Fibroblast of mammary gland (primary cell): ENCODE results near the gene ADIPOR1.
A peak's percentile ranks its signal among the peaks of the same experiment; 100 is the strongest.

Experiments
- DNase-seq: peaks from one replicate; pipeline ENCODE4 v3.0.0-alpha.2; 2010; ENCODE audit warnings: low read depth
- H3K4me3 ChIP-seq: 2 replicates; pipeline ENCODE4 v1.5.1; 2011; ENCODE audit warnings: low read depth, mild to moderate bottlenecking, low read length, moderate library complexity; ENCODE audit not compliant: control insufficient read depth
- CTCF ChIP-seq: conservative IDR thresholded peaks from 2 replicates; pipeline ENCODE4 v1.5.1; 2011; ENCODE audit warnings: low read depth, low read length, inconsistent platforms; ENCODE audit not compliant: control insufficient read depth, insufficient read depth

The ADIPOR1 gene

GRCh38 chr1:202968351-202968750 is 10.2 kb upstream of the ADIPOR1 start:
- H3K4me3 ChIP-seq: no peak overlapping the region
- no peak for DNase-seq
- no peak for TF ChIP-seq CTCF

GRCh38 chr1:202967684-202968281 is 9.7 kb upstream of the ADIPOR1 start:
- H3K4me3 ChIP-seq: peak overlapping the region; percentile 60
- TF ChIP-seq CTCF: no peak
- no peak for DNase-seq

GRCh38 chr1:202966006-202966898 is 8.1 kb upstream of the ADIPOR1 start:
- TF ChIP-seq CTCF: no peak
- DNase-seq: no peak
- H3K4me3 ChIP-seq: peak overlapping the region; percentile 93

GRCh38 chr1:202965422-202965821 is 7.3 kb upstream of the ADIPOR1 start:
- H3K4me3 ChIP-seq: no peak overlapping the region
- no peak for DNase-seq
- no peak for TF ChIP-seq CTCF

- H3K4me3 ChIP-seq: no peak overlapping the region
- TF ChIP-seq CTCF: no peak
- DNase-seq: no peak
Observed at GRCh38 chr1:202964791-202965410, 6.8 kb upstream of the ADIPOR1 start.

GRCh38 chr1:202961220-202961880 is 3.2 kb upstream of the ADIPOR1 start:
- no peak for DNase-seq
- no peak overlapping the region for H3K4me3 ChIP-seq
- TF ChIP-seq CTCF: no peak
